IMR-90 (cell line): Measurements from ENCODE around the gene PDZD2. TPM values are rescaled to one million over a fixed set of nuclear protein-coding genes. Genes with fewer than 3 reads are reported as not detected.

Experiments used
- ATAC-seq: fragments of 200-7000 bp; cut with Tn5 transposase; 2 replicates; pipeline ENCODE4 v1.9.1; 2020; ENCODE audit warnings: low read depth, mild to moderate bottlenecking, moderate library complexity
- BruUV-seq: library from RNA; stranded (reverse); fragments of 400-500 nt; replicated peaks from 2 replicates; lab custom pipeline; 2021; lab: Mats Ljungman, UMichigan
- CTCF ChIA-PET: fragments of 300-600 bp; formaldehyde crosslinking; extraction: SDS; loops from one replicate; lab custom pipeline; 2021; ENCODE audit warnings: antibody characterized with exemption; lab: Yijun Ruan, JAX
- POLR2A ChIA-PET: fragments of 300-600 bp; sonication (Branson Sonifier 250); formaldehyde crosslinking; loops from one replicate; lab custom pipeline; 2022; ENCODE audit warnings: antibody characterized with exemption; ENCODE audit not compliant: unreplicated experiment; lab: Charles Lee
- DNase-seq: peaks from one replicate; pipeline ENCODE4 v3.0.0; 2013
- H2AFZ ChIP-seq: replicated peaks from 2 replicates; pipeline ENCODE3; 2013; ENCODE audit warnings: low read length, mild to moderate bottlenecking; ENCODE audit not compliant: poor library complexity
- H2AK5ac ChIP-seq: 2 replicates; pipeline ENCODE4 v1.6.1; 2013; ENCODE audit warnings: low read depth, low read length, inconsistent platforms
- H2AK9ac ChIP-seq: replicated peaks from 2 replicates; pipeline ENCODE3; 2013; ENCODE audit warnings: mild to moderate bottlenecking, low read depth, low read length, moderate library complexity; ENCODE audit not compliant: poor library complexity
- H2BK120ac ChIP-seq: 2 replicates; pipeline ENCODE4 v1.6.1; 2013; ENCODE audit warnings: low read depth, low read length, inconsistent platforms
- H2BK15ac ChIP-seq: 3 replicates; pipeline ENCODE4 v1.6.1; 2013; ENCODE audit warnings: low read depth, low read length, inconsistent platforms
- H2BK20ac ChIP-seq: 2 replicates; pipeline ENCODE4 v1.6.1; 2013; ENCODE audit warnings: low read depth, mild to moderate bottlenecking, inconsistent platforms, low read length, moderate library complexity
- H2BK5ac ChIP-seq: 2 replicates; pipeline ENCODE4 v1.6.1; 2013; ENCODE audit warnings: mild to moderate bottlenecking, low read depth, low read length, inconsistent platforms; ENCODE audit not compliant: poor library complexity, severe bottlenecking
- H3K14ac ChIP-seq: replicated peaks from 2 replicates; pipeline ENCODE4 v1.6.1; 2013; ENCODE audit warnings: low read depth, low read length, inconsistent platforms
- H3K18ac ChIP-seq: 2 replicates; pipeline ENCODE4 v1.6.1; 2013; ENCODE audit warnings: low read depth, low read length, control low read depth
- H3K23ac ChIP-seq: 2 replicates; pipeline ENCODE4 v1.6.1; 2013; ENCODE audit warnings: low read depth, low read length, inconsistent platforms
- H3K27ac ChIP-seq: 2 replicates; pipeline ENCODE4 v1.5.1; 2013; ENCODE audit warnings: mild to moderate bottlenecking, control low read depth, low read length; ENCODE audit not compliant: insufficient read depth
- H3K27me3 ChIP-seq: 2 replicates; pipeline ENCODE4 v1.6.1; 2013; ENCODE audit warnings: low read length; ENCODE audit not compliant: control insufficient read depth, insufficient read depth
- H3K36me3 ChIP-seq: 2 replicates; pipeline ENCODE4 v1.6.1; 2013; ENCODE audit warnings: low read length, mixed read lengths; ENCODE audit not compliant: control insufficient read depth, insufficient read depth
- H3K4ac ChIP-seq: 2 replicates; pipeline ENCODE4 v1.6.1; 2013; ENCODE audit warnings: low read depth, low read length, inconsistent platforms
- H3K4me1 ChIP-seq: 2 replicates; pipeline ENCODE4 v1.6.1; 2013; ENCODE audit warnings: low read length, mixed read lengths; ENCODE audit not compliant: control insufficient read depth, insufficient read depth
- H3K4me2 ChIP-seq: 2 replicates; pipeline ENCODE4 v1.6.1; 2013; ENCODE audit warnings: low read depth, mild to moderate bottlenecking, control low read depth, low read length, moderate library complexity
- H3K4me3 ChIP-seq: 2 replicates; pipeline ENCODE4 v1.5.1; 2013; ENCODE audit warnings: low read depth, mild to moderate bottlenecking, control low read depth, low read length, moderate library complexity; ENCODE audit not compliant: insufficient read depth
- H3K56ac ChIP-seq: 2 replicates; pipeline ENCODE4 v1.6.1; 2013; ENCODE audit warnings: low read length, inconsistent platforms; ENCODE audit not compliant: insufficient read depth; ENCODE audit errors: extremely low read depth
- H3K79me1 ChIP-seq, 2 experiments: 2 replicates each; pipeline ENCODE4 v1.6.1; 2013; ENCODE audit warnings: low read length in 2 of 2, inconsistent platforms in 1 of 2, low read depth in 1 of 2
- H3K9ac ChIP-seq: 2 replicates; pipeline ENCODE4 v1.6.1; 2013; ENCODE audit warnings: low read depth, low read length, control low read depth
- H3K9me1 ChIP-seq: 2 replicates; pipeline ENCODE4 v1.6.1; 2013; ENCODE audit warnings: low read length, inconsistent platforms; ENCODE audit not compliant: insufficient read depth
- H3K9me3 ChIP-seq: 2 replicates; pipeline ENCODE4 v1.6.1; 2013; ENCODE audit warnings: low read length; ENCODE audit not compliant: control insufficient read depth, insufficient read depth
- H4K20me1 ChIP-seq: 2 replicates; pipeline ENCODE4 v1.6.1; 2013; ENCODE audit warnings: low read length, inconsistent platforms; ENCODE audit not compliant: insufficient read depth
- H4K5ac ChIP-seq: 2 replicates; pipeline ENCODE4 v1.6.1; 2013; ENCODE audit warnings: mild to moderate bottlenecking, low read depth, low read length, control low read depth
- H4K8ac ChIP-seq, 2 experiments: 2 replicates each; pipeline ENCODE4 v1.6.1; 2013; ENCODE audit warnings: low read depth in 2 of 2, low read length in 2 of 2, control low read depth in 1 of 2, inconsistent platforms in 1 of 2
- H4K91ac ChIP-seq: 2 replicates; pipeline ENCODE4 v1.6.1; 2013; ENCODE audit warnings: low read depth, low read length, inconsistent platforms; ENCODE audit not compliant: insufficient read depth
- CEBPB ChIP-seq: IDR thresholded peaks from 2 replicates; pipeline ENCODE4 v1.6.1; 2012; ENCODE audit warnings: low read depth, low read length, improper control_type of control experiment
- CHD1 ChIP-seq: IDR thresholded peaks from 2 replicates; pipeline ENCODE4 v1.6.1; 2012; ENCODE audit warnings: low read depth, low read length, improper control_type of control experiment
- MAFK ChIP-seq: IDR thresholded peaks from 2 replicates; pipeline ENCODE4 v1.6.1; 2012; ENCODE audit warnings: low read depth, low read length, improper control_type of control experiment
- MXI1 ChIP-seq: IDR thresholded peaks from 2 replicates; pipeline ENCODE4 v1.6.1; 2012; ENCODE audit warnings: low read depth, mild to moderate bottlenecking, low read length, moderate library complexity, borderline replicate concordance
- NFE2L2 ChIP-seq: fragments of 150-350 bp; IDR thresholded peaks from 2 replicates; pipeline ENCODE4 v1.6.1; 2016; ENCODE audit warnings: low read depth, mild to moderate bottlenecking, low read length
- RCOR1 ChIP-seq: IDR thresholded peaks from 2 replicates; pipeline ENCODE4 v1.6.1; 2012; ENCODE audit warnings: mild to moderate bottlenecking, low read length, improper control_type of control experiment; ENCODE audit not compliant: insufficient replicate concordance
- WGBS, 2 experiments: methylation state at CpG; one replicate each; pipeline versions ENCODE4 v1.1.5 to v1.1.7; 2013; ENCODE audit warnings: missing lambda C conversion rate in 2 of 2; ENCODE audit not compliant: insufficient read length in 1 of 2; ENCODE audit errors: extremely low coverage in 2 of 2; 5-methylcytosine and 5-hydroxymethylcytosine counted together
- dilution Hi-C: fragments of 300-500 bp; cut with HindIII; formaldehyde crosslinking; loops from one replicate; pipeline ENCODE4 v1.14.3; 2018; ENCODE audit warnings: low sequenced_read_pairs; ENCODE audit not compliant: unreplicated experiment
- in situ Hi-C: fragments of 300-500 bp; cut with MboI; formaldehyde crosslinking; loops from 3 replicates; pipeline ENCODE4 v1.14.3; 2019; ENCODE audit warnings: low sequenced_read_pairs, inconsistent platforms, mixed read lengths
- intact Hi-C: fragments of 100-400 bp; cut with micrococcal nuclease; formaldehyde crosslinking; loops from 2 replicates; pipeline ENCODE4 v1.10.0; 2022
- polyA plus RNA-seq, 3 experiments: library from polyadenylated mRNA; depleted of rRNA; stranded (reverse); fragments of >200 nt; gene quantifications; 2 replicates each; pipeline ENCODE4 v1.2.3, GENCODE V29; 2012; ENCODE audit warnings: low replicate concordance in 1 of 3
- total RNA-seq: library from RNA; depleted of rRNA; stranded (reverse); fragments of >200 nt; gene quantifications from 2 replicates; pipeline ENCODE4 v1.2.3, GENCODE V29; 2012
- TF ChIP-seq, protein P1 (sequence below): fragments of 150-350 bp; IDR thresholded peaks from 2 replicates; pipeline ENCODE4 v1.6.1; 2016; ENCODE audit warnings: low read depth, mild to moderate bottlenecking, low read length, moderate library complexity, borderline replicate concordance

Gene PDZD2
- total and polyA plus RNA-seq, 2 of the 4 experiments (the other 2 are of a cell fraction) = under 0.01 to 0.02 TPM

DNA sequence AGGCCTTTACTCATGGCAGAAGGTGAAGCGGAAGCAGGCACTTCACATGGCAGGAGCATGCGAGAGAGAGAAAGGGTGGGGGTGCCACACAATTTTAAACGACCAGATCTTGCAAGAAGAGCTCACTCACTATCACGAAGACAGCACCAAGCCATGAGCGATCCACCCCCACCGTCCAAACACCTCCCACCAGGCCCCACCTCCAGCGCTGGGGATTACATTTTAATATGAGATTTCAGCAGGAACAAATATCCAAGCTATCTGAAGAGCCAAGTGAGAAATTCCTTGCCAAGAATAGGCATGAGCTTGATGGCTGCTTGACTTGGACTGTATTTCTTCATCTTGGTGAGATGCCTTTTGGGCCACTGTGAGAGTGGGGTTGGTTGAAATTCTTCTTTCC lies 88.0 kb downstream of the PDZD2 start:
- in situ Hi-C loops = no loop called here
- Histone ChIP-seq H3K14ac (no peak overlapping the region), H3K4me3 (no peak overlapping the region), H3K27ac (no peak overlapping the region), H3K36me3 (no peaks in the 10 kb centered on the region), H3K9ac (no peak overlapping the region), H3K56ac (no peak overlapping the region), H2BK20ac (no peak overlapping the region), H3K9me1 (no peaks in the 10 kb centered on the region), H3K4me1 (no peaks in the 10 kb centered on the region), H3K79me1 (no peaks in the 10 kb centered on the region), H2BK5ac (no peak overlapping the region), H4K5ac (no peak overlapping the region), H2BK120ac (no peak overlapping the region), H4K8ac (no peak overlapping the region), H3K23ac (no peak overlapping the region), H2AK9ac (no peak overlapping the region), H3K9me3 (no peaks in the 10 kb centered on the region), H3K4ac (no peak overlapping the region), H2AK5ac (no peak overlapping the region), H4K20me1 (no peaks in the 10 kb centered on the region), H3K4me2 (no peak overlapping the region), H2AFZ (no peak overlapping the region), H4K91ac (no peak overlapping the region), H3K18ac (no peak overlapping the region), H3K27me3 (peaks cover 2% of the 10 kb centered on the region; the same call in 1 of the 2 replicates), H2BK15ac (no peak overlapping the region)
- TF ChIP-seq CEBPB = no peak
- TF ChIP-seq MAFK = no peak
- TF ChIP-seq, protein P1, sequence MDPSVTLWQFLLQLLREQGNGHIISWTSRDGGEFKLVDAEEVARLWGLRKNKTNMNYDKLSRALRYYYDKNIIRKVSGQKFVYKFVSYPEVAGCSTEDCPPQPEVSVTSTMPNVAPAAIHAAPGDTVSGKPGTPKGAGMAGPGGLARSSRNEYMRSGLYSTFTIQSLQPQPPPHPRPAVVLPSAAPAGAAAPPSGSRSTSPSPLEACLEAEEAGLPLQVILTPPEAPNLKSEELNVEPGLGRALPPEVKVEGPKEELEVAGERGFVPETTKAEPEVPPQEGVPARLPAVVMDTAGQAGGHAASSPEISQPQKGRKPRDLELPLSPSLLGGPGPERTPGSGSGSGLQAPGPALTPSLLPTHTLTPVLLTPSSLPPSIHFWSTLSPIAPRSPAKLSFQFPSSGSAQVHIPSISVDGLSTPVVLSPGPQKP = no peak
- TF ChIP-seq NFE2L2 = no peak
- no peak for TF ChIP-seq RCOR1
- no peak for TF ChIP-seq CHD1
- no peak for TF ChIP-seq MXI1
- dilution Hi-C loops = no loop called here
- no peak for DNase-seq
- no peak for ATAC-seq
- no CpG with 5 or more reads among the region's 7 CpGs for WGBS, 2 experiments
- BruUV-seq = no TSS peak
- intact Hi-C loops = no loop called here
- CTCF ChIA-PET = no interaction called here
- POLR2A ChIA-PET = no interaction called here
